NCI-H2227 (cell line): ENCODE data around the gene GPATCH2.

Source experiments
- DNase-seq: peaks from one replicate; lab custom pipeline; 2025; ENCODE audit not compliant: unreplicated experiment; lab: John Stamatoyannopoulos, UW

Gene GPATCH2

DNA sequence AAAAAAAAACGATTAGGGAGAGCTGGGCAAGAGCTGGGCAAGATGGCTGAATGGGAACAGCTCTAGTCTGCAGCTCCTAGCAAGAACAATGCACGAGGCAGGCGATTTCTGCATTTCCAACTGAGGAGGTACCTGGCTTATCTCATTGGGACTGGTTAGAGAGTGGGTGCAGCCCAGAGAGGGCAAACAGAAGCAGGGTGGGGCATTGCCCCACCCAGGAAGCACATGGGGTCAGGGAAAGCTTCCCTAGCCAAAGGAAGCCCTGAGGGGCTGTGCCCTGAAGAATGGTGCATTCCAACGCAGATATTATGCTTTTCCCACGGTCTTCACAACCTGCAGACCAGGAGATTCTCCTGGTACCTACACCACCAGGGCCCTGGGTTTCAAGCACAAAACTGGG lies 251.6 kb downstream of the GPATCH2 start:
- no peak for DNase-seq
